Peyer's patch (tissue), 4 donors: ENCODE results near the gene CORO2A. TPM values are rescaled to one million over a fixed set of nuclear protein-coding genes. Genes with fewer than 3 reads are reported as not detected.

Experiments used
- DNase-seq, 3 donors: peaks; one replicate each; pipeline ENCODE4 v3.0.0-alpha.2; 2017 to 2019
- H3K27ac ChIP-seq, 4 donors: fragments of 200-600 bp; sonication (generic); one replicate each; pipeline ENCODE4 v1.5.1; 2016 to 2019
- H3K27me3 ChIP-seq, 2 donors: fragments of 200-600 bp; sonication (generic); one replicate each; pipeline ENCODE4 v1.5.1; 2019
- H3K36me3 ChIP-seq, 3 donors: fragments of 200-600 bp; sonication (generic); one replicate each; pipeline ENCODE4 v1.5.1; 2016 to 2019
- H3K4me1 ChIP-seq, 4 donors: fragments of 200-600 bp; sonication (generic); one replicate each; pipeline ENCODE4 v1.5.1; 2016 to 2019
- H3K4me3 ChIP-seq, 4 donors: fragments of 200-600 bp; sonication (generic); 1 replicate in 3 of 4; 2 replicates in 1 of 4; pipeline ENCODE4 v1.5.1; 2016 to 2019; ENCODE audit warnings: mild to moderate bottlenecking in 1 of 4
- H3K9me3 ChIP-seq, 4 donors: fragments of 200-600 bp; sonication (generic); one replicate each; pipeline ENCODE4 v1.5.1; 2016 to 2019; ENCODE audit warnings: mild to moderate bottlenecking in 1 of 4
- POLR2A ChIP-seq, 2 donors: fragments of 450-650 bp; IDR thresholded peaks; one replicate each; pipeline ENCODE4 v1.5.1; 2017; ENCODE audit warnings: antibody characterized with exemption in 2 of 2, mild to moderate bottlenecking in 2 of 2, moderate library complexity in 2 of 2
- total RNA-seq, 4 donors: library from RNA; depleted of rRNA; stranded (reverse); fragments of >200 nt; gene quantifications; one replicate each; pipeline ENCODE4 v1.1.0, GENCODE V29; 2016
- TF ChIP-seq, protein P1 (sequence below), 6 experiments: fragments of 450-650 bp in 4 of 6; fragments of 200-600 bp in 2 of 6; sonication (generic) in 1 of 6; IDR thresholded peaks; one replicate each; pipeline ENCODE4 v1.5.1; 2017 to 2019; ENCODE audit warnings: antibody characterized with exemption in 6 of 6, mild to moderate bottlenecking in 3 of 6, moderate library complexity in 1 of 6

Gene CORO2A
- total RNA-seq, 4 donors from 2014 or later = 15.7 to 99.6 (median 91.9) TPM

DNA sequence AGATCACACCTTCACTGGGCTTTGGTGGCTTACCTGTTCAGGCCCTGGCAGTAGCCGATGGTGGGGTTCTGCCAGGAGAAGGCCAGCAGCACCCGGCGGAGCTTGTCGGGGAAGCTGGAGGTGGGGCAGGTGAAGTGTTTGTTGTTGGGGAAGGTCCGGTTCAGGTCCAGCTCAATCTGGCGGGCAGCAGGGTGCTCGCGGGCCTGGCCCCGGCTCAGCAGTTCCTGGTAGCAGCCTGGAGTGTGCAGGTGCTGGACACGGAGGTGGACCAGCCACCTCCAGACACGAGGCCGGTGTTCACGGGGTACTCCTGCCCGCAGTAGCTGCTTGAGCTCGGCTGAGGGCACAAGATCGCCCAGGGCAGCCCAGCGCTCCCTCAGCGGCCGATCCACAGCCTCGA lies 16.2 kb upstream of the CORO2A start:
- Histone ChIP-seq H3K9me3 (no peaks in the 10 kb centered on the region), H3K36me3 (peaks cover 0 to 46% (median 0%) of the 10 kb centered on the region in 3 donors), H3K27me3 (no peaks in the 10 kb centered on the region), H3K4me1 (peaks cover 0 to 6% (median 0%) of the 10 kb centered on the region in 4 donors), H3K4me3 (no peak overlapping the region), H3K27ac (no peak overlapping the region)
- TF ChIP-seq, protein P1, sequence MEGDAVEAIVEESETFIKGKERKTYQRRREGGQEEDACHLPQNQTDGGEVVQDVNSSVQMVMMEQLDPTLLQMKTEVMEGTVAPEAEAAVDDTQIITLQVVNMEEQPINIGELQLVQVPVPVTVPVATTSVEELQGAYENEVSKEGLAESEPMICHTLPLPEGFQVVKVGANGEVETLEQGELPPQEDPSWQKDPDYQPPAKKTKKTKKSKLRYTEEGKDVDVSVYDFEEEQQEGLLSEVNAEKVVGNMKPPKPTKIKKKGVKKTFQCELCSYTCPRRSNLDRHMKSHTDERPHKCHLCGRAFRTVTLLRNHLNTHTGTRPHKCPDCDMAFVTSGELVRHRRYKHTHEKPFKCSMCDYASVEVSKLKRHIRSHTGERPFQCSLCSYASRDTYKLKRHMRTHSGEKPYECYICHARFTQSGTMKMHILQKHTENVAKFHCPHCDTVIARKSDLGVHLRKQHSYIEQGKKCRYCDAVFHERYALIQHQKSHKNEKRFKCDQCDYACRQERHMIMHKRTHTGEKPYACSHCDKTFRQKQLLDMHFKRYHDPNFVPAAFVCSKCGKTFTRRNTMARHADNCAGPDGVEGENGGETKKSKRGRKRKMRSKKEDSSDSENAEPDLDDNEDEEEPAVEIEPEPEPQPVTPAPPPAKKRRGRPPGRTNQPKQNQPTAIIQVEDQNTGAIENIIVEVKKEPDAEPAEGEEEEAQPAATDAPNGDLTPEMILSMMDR (IDR thresholded peaks at IDR 0.05) = no peak
- no peak for TF ChIP-seq POLR2A (IDR thresholded peaks at IDR 0.05)
- DNase-seq = no peak

DNA sequence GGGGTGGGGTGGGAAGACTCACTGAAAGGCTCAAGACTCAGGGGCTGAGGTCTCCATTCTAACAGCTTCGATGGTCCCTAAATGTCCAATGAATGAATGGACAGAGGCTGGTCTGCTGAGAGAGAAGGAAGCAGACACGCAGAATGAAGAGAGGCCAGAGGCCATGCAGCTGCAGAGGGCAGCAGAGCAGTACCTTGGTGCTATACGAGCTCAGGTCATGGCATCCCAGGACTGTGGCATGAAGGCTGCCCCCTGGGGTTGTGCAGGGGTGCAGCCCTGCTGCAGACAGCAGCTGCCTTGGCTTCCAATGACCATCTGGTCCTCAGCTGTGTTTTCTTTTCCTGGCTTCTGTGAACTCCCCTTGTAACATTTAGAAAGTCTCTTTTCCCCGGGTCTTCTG lies 15.2 kb upstream of the CORO2A start:
- Histone ChIP-seq H3K4me1 (peaks cover 0 to 6% (median 0%) of the 10 kb centered on the region in 4 donors), H3K36me3 (peaks cover 0 to 43% (median 0%) of the 10 kb centered on the region in 3 donors), H3K4me3 (no peak overlapping the region), H3K9me3 (no peaks in the 10 kb centered on the region), H3K27me3 (no peaks in the 10 kb centered on the region), H3K27ac (no peak overlapping the region)
- no peak for DNase-seq
- TF ChIP-seq POLR2A (IDR thresholded peaks at IDR 0.05) = no peak

DNA sequence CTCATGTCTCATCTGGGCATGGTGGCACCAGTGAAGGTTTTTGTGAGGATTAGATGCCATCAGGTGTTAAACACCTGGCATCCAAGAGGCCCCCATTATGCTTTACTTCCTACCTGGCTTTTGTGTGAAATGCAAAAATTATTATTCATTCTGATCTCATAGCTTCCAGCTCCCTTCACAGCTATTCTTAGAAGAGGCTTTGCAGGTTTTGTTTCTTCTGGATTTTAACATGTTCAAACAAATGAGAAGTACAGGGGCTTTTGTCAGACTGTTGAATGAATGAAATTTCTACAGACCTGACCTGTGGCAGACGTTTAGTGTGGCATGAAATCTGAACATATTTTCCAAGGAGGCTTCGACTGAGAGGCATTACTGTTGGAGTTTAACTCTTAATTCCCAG lies 14.3 kb upstream of the CORO2A start:
- no peak for TF ChIP-seq POLR2A (IDR thresholded peaks at IDR 0.05)
- TF ChIP-seq, protein P1 (IDR thresholded peaks at IDR 0.05) = no peak
- H3K27me3 ChIP-seq = no peaks in the 10 kb centered on the region
- no peak overlapping the region for H3K4me3 ChIP-seq
- H3K36me3 ChIP-seq = peaks cover 0 to 35% (median 0%) of the 10 kb centered on the region in 3 donors
- no peak overlapping the region for H3K27ac ChIP-seq
- no peak for DNase-seq
- H3K4me1 ChIP-seq = peaks cover 0 to 6% (median 0%) of the 10 kb centered on the region in 4 donors
- no peaks in the 10 kb centered on the region for H3K9me3 ChIP-seq

DNA sequence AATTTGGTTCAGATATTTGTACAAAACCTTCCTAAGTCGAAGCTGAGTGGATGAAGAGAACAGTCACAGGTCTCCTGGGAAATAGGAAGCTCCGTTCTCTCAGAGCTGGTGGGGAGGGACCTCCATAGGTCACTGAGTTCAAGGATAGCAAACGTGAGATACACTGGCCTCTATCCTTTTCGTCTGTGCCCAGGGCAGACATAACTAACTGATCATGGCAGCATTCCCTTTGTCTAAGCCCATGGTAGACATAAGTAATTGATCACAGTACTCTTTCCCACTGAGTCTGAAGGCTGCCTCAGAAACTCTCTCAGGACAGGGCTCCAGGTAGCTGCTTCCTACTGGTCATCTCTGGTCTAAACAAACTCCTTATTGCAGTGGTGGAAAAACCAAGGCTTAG lies 12.3 kb upstream of the CORO2A start:
- Histone ChIP-seq H3K27me3 (no peaks in the 10 kb centered on the region), H3K36me3 (peaks cover 0 to 39% (median 0%) of the 10 kb centered on the region in 3 donors), H3K9me3 (no peaks in the 10 kb centered on the region), H3K4me3 (no peak overlapping the region), H3K27ac (no peak overlapping the region), H3K4me1 (peaks cover 0 to 6% (median 0%) of the 10 kb centered on the region in 4 donors)
- no peak for DNase-seq
- TF ChIP-seq POLR2A (IDR thresholded peaks at IDR 0.05) = no peak
- TF ChIP-seq, protein P1 (IDR thresholded peaks at IDR 0.05) = no peak

DNA sequence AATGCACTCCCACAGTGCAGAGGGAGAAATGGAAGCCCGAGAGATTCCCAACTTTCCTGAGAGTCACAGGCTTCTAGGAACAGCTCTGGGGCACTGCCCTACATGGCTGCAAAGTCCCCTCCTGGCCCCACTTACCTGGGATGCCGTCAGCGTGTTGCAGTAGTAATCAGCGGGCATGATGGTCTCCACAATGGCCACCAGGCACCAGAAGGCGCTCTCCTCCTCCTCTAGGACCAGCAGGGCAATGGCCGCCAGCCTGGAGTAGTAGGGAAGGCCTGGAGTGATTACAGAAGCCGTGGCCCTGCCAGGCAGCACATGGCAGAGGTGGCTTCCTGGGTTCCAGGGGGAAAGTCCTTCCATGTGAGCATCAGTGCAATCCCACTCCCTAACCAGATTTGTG lies 10.7 kb upstream of the CORO2A start:
- H3K4me3 ChIP-seq = no peak overlapping the region
- H3K27me3 ChIP-seq = no peaks in the 10 kb centered on the region
- peaks cover 0 to 42% (median 0%) of the 10 kb centered on the region in 3 donors for H3K36me3 ChIP-seq
- H3K9me3 ChIP-seq = no peaks in the 10 kb centered on the region
- H3K4me1 ChIP-seq = peaks cover 0 to 6% (median 0%) of the 10 kb centered on the region in 4 donors
- no peak for DNase-seq
- TF ChIP-seq, protein P1 (IDR thresholded peaks at IDR 0.05) = no peak
- no peak for TF ChIP-seq POLR2A (IDR thresholded peaks at IDR 0.05)
- no peak overlapping the region for H3K27ac ChIP-seq

DNA sequence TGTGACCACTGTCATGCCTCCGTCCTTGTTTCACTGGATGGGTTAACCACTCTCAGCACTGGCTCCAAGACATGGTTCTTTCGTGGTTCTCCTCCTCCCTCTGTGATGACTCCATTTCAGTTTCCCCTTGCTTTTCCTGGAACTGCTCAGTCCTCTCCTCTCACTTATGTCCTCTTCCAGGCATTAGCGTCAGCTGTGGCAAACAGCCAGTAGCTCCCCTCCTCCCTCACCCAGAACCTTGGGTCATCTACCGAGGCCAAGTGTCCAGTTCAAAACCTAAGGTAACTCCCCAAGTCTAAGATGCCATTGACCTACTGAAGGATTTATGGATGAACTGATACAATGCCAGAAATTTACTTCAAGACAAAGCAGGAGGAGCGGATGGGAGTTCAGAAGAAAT lies 9.8 kb upstream of the CORO2A start:
- H3K4me1 ChIP-seq = peaks cover 0 to 6% (median 0%) of the 10 kb centered on the region in 4 donors
- peaks cover 0 to 35% (median 0%) of the 10 kb centered on the region in 3 donors for H3K36me3 ChIP-seq
- no peak overlapping the region for H3K27ac ChIP-seq
- no peaks in the 10 kb centered on the region for H3K9me3 ChIP-seq
- H3K27me3 ChIP-seq = no peaks in the 10 kb centered on the region
- no peak for TF ChIP-seq POLR2A (IDR thresholded peaks at IDR 0.05)
- TF ChIP-seq, protein P1 (IDR thresholded peaks at IDR 0.05) = no peak
- no peak for DNase-seq
- H3K4me3 ChIP-seq = no peak overlapping the region
